Measurements from ENCODE around the gene OR4K17. TPM values are rescaled to one million over a fixed set of nuclear protein-coding genes. Genes with fewer than 3 reads are reported as not detected.

OR4K17 gene, protein sequence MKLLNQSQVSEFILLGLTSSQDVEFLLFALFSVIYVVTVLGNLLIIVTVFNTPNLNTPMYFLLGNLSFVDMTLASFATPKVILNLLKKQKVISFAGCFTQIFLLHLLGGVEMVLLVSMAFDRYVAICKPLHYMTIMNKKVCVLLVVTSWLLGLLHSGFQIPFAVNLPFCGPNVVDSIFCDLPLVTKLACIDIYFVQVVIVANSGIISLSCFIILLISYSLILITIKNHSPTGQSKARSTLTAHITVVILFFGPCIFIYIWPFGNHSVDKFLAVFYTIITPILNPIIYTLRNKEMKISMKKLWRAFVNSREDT
- polyA plus RNA-seq (not detected in 3 replicates), polyA minus RNA-seq (not detected in 3 replicates)
- not detected for polyA plus RNA-seq (2011; ENCODE audit: low read depth)
- polyA plus RNA-seq (2011; cell fraction: cytosol; rRNA removed), result not detected in 2 replicates
- not detected in 2 replicates for polyA plus RNA-seq (2011; cell fraction: nucleus; rRNA removed)
- polyA plus RNA-seq (2012; ENCODE audit: low replicate concordance), result not detected in 2 replicates
- polyA minus RNA-seq (2011; cell fraction: cytosol; rRNA and poly(A)+ RNA removed), result not detected
- not detected in 2 replicates for polyA minus RNA-seq (2011; cell fraction: nucleus; rRNA and poly(A)+ RNA removed)

DNA sequence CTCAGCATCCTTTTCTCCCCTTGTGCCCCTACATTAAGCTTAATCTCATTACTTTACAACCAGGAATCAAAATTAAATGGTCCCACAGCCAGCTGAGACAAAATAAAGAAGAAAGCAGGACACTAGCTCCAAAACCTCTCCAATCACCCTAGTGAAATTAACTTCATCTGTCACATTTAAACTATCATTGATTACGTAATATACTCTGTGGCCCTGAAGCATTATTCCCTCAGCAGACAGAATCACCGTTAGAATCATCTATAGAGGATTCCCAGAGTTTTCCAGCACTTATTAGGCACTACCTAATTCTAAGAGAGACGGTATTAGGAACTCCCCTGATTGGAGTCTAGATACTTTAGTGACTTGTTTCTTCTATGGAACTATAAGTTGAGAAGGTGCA, at the start of gene OR4K17:
Gene OR4K17, plus strand, starts transcription at position 302 of the 400 bp plus-strand sequence. CDS start 6,761 bp downstream, outside the sequence.
- no peaks in the 10 kb centered on the region for H3K79me2 ChIP-seq (ENCODE audit: control insufficient read depth, insufficient read depth, low read length)
- no peaks in the 10 kb centered on the region for H3K9me3 ChIP-seq (ENCODE audit: control insufficient read depth, low read depth, low read length)
- no peak within 1 kb of the TSS for H3K27ac ChIP-seq (ENCODE audit: control insufficient read depth, insufficient read depth, low read length)
- dilution Hi-C loops (cut with MboI; ENCODE audit: extremely low pct_ligation_motif_present, low sequenced_read_pairs), result no loop called here
- no peak within 1 kb of the TSS for H2AFZ ChIP-seq (ENCODE audit: control insufficient read depth, low read length)
- FAIRE-seq, result no peak
- H3K4me2 ChIP-seq (ENCODE audit: control insufficient read depth, extremely low read depth, insufficient read depth, low read depth, low read length), result no peak within 1 kb of the TSS
- H3K4me1 ChIP-seq (ENCODE audit: control insufficient read depth, extremely low read depth, insufficient read depth, low read length), result no peaks in the 10 kb centered on the region
- no peak within 1 kb of the TSS for H3K9ac ChIP-seq (ENCODE audit: control insufficient read depth, extremely low read depth, insufficient read depth, low read length)
- no peak for DNase-seq (ENCODE audit: low read depth, low spot score)
- H3K36me3 ChIP-seq (ENCODE audit: control insufficient read depth in 2 of 2, extremely low read depth in 1 of 2, insufficient read depth in 2 of 2, low read length in 2 of 2), result no peaks in the 10 kb centered on the region
- no peak for TF ChIP-seq EZH2 (IDR thresholded peaks at IDR 0.05; ENCODE audit: low read length)
- TF ChIP-seq, protein P1, sequence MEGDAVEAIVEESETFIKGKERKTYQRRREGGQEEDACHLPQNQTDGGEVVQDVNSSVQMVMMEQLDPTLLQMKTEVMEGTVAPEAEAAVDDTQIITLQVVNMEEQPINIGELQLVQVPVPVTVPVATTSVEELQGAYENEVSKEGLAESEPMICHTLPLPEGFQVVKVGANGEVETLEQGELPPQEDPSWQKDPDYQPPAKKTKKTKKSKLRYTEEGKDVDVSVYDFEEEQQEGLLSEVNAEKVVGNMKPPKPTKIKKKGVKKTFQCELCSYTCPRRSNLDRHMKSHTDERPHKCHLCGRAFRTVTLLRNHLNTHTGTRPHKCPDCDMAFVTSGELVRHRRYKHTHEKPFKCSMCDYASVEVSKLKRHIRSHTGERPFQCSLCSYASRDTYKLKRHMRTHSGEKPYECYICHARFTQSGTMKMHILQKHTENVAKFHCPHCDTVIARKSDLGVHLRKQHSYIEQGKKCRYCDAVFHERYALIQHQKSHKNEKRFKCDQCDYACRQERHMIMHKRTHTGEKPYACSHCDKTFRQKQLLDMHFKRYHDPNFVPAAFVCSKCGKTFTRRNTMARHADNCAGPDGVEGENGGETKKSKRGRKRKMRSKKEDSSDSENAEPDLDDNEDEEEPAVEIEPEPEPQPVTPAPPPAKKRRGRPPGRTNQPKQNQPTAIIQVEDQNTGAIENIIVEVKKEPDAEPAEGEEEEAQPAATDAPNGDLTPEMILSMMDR (optimal IDR thresholded peaks at IDR 0.05 in 1 of 3, IDR thresholded peaks at IDR 0.05 in 1 of 3, conservative IDR thresholded peaks at IDR 0.05 in 1 of 3; ENCODE audit: extremely low read depth in 1 of 3, insufficient read depth in 2 of 3, low read length in 3 of 3), result no peak
- H3K4me3 ChIP-seq (ENCODE audit: control insufficient read depth in 2 of 3, extremely low read depth in 1 of 3, insufficient read depth in 2 of 3, low read depth in 1 of 3, low read length in 3 of 3), result no peak within 1 kb of the TSS
- no peaks in the 10 kb centered on the region for H3K9me1 ChIP-seq (ENCODE audit: control insufficient read depth, extremely low read depth, insufficient read depth, low read length)
- H4K20me1 ChIP-seq (ENCODE audit: control insufficient read depth, extremely low read depth, insufficient read depth, low read length), result no peaks in the 10 kb centered on the region
- no peaks in the 10 kb centered on the region for H3K27me3 ChIP-seq (ENCODE audit: control insufficient read depth, extremely low read depth, insufficient read depth, low read length)

DNA sequence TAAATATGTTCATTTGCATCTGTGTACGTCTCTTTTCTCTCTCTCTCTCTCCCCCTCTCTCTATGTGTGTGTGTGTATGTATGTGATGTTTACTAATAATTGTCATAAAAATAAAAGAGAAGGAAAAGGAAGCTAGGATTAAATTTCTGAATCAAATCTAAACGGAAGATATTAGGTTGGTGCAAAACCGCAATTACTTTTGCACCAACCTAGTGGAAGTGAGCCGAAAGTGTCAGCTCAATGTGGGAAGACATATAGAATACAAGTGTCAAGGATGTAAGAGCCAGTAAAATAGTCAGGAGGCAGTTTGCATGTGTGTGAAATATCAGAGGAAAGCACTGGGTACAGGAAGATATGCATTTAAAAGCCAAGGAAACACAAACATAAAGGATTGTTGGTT, 18.5 kb upstream of the OR4K17 start:
- Histone ChIP-seq H3K9me1 (ENCODE audit: control insufficient read depth, extremely low read depth, insufficient read depth, low read length) (no peaks in the 10 kb centered on the region), H3K9me3 (ENCODE audit: control insufficient read depth, low read depth, low read length) (no peaks in the 10 kb centered on the region), H4K20me1 (ENCODE audit: control insufficient read depth, extremely low read depth, insufficient read depth, low read length) (no peaks in the 10 kb centered on the region), H3K4me3 (ENCODE audit: control insufficient read depth in 2 of 3, extremely low read depth in 1 of 3, insufficient read depth in 2 of 3, low read depth in 1 of 3, low read length in 3 of 3) (no peak overlapping the region), H3K4me1 (ENCODE audit: control insufficient read depth, extremely low read depth, insufficient read depth, low read length) (no peaks in the 10 kb centered on the region), H3K4me2 (ENCODE audit: control insufficient read depth, extremely low read depth, insufficient read depth, low read depth, low read length) (no peak overlapping the region), H2AFZ (ENCODE audit: control insufficient read depth, low read length) (no peak overlapping the region), H3K36me3 (ENCODE audit: control insufficient read depth in 2 of 2, extremely low read depth in 1 of 2, insufficient read depth in 2 of 2, low read length in 2 of 2) (no peaks in the 10 kb centered on the region), H3K9ac (ENCODE audit: control insufficient read depth, extremely low read depth, insufficient read depth, low read length) (no peak overlapping the region), H3K79me2 (ENCODE audit: control insufficient read depth, insufficient read depth, low read length) (no peaks in the 10 kb centered on the region), H3K27me3 (ENCODE audit: control insufficient read depth, extremely low read depth, insufficient read depth, low read length) (no peaks in the 10 kb centered on the region), H3K27ac (ENCODE audit: control insufficient read depth, insufficient read depth, low read length) (no peak overlapping the region)
- FAIRE-seq (no peak), DNase-seq (ENCODE audit: low read depth, low spot score) (no peak)
- TF ChIP-seq, protein P1 (optimal IDR thresholded peaks at IDR 0.05 in 1 of 3, IDR thresholded peaks at IDR 0.05 in 1 of 3, conservative IDR thresholded peaks at IDR 0.05 in 1 of 3; ENCODE audit: extremely low read depth in 1 of 3, insufficient read depth in 2 of 3, low read length in 3 of 3), result no peak
- no peak for TF ChIP-seq EZH2 (IDR thresholded peaks at IDR 0.05; ENCODE audit: low read length)
- dilution Hi-C loops (cut with MboI; ENCODE audit: extremely low pct_ligation_motif_present, low sequenced_read_pairs), result no loop called here
